GM13977 (cell line): Measurements from ENCODE around the gene ZGRF1.

Source experiments
- DNase-seq: peaks from one replicate; pipeline ENCODE4 v3.0.0; 2012; ENCODE audit warnings: low spot score
- in situ Hi-C: fragments of 300-500 bp; cut with MboI; formaldehyde crosslinking; loops from one replicate; pipeline ENCODE4 v1.12.0; 2022; ENCODE audit warnings: low sequenced_read_pairs, low pct_unique_long_range_greater_than_20kb, mixed read lengths, inconsistent platforms; ENCODE audit not compliant: unreplicated experiment
- TF ChIP-seq, protein P1 (sequence below): IDR thresholded peaks from 2 replicates; pipeline ENCODE4 v1.5.1; 2012; ENCODE audit warnings: mild to moderate bottlenecking, control low read depth; ENCODE audit not compliant: insufficient read depth; ENCODE audit errors: extremely low read depth, missing control alignments

The ZGRF1 gene

DNA sequence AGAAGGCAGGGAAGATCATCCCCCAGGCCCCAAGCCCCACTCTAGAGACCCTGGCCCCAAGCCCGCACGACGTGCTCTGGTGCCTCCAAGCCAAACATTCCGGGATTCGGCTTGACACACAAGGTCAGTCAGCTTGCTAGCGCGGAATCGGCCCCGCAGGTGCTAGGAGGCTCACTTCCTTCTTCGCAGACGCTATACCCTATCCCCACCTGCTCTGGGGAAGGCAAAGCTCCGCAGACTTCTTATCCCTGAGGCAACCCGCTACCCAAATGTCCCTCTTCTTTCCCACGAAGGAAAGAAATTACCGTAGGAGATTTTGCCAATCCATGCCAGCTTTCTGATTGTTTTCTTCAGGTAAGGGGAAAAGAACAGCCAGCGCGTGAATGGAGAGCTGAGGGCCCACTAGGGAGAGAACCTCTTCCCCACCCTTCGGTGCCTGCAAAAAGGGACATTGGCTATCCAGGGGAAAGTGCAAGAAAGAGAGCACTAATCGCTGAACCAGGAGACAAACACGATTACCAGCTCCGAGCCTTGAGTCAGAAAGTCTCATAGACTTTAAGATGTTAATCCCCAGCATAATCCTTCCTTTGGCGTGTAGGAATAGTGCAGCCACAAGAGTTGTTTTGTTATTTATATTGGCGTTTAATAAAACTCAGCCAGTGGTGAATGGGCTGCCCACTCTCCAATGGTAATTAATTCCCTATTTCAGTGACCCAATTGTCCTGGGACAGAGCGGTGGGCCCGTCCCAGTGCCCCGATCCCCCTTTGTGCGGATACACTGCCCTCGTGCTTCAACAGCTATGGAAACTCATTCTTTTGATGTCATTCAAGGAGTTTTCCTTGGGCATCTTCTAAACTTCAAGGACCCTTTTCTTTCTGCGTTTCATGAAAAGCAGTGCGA lies 115.3 kb downstream of the ZGRF1 start:
- TF ChIP-seq, protein P1, sequence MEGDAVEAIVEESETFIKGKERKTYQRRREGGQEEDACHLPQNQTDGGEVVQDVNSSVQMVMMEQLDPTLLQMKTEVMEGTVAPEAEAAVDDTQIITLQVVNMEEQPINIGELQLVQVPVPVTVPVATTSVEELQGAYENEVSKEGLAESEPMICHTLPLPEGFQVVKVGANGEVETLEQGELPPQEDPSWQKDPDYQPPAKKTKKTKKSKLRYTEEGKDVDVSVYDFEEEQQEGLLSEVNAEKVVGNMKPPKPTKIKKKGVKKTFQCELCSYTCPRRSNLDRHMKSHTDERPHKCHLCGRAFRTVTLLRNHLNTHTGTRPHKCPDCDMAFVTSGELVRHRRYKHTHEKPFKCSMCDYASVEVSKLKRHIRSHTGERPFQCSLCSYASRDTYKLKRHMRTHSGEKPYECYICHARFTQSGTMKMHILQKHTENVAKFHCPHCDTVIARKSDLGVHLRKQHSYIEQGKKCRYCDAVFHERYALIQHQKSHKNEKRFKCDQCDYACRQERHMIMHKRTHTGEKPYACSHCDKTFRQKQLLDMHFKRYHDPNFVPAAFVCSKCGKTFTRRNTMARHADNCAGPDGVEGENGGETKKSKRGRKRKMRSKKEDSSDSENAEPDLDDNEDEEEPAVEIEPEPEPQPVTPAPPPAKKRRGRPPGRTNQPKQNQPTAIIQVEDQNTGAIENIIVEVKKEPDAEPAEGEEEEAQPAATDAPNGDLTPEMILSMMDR = no peak
- in situ Hi-C loops = loop anchor here (10.0 kb wide), 2 partner anchors 197 to 417 kb away; no protein-coding TSS in a partner anchor
- no peak for DNase-seq

DNA sequence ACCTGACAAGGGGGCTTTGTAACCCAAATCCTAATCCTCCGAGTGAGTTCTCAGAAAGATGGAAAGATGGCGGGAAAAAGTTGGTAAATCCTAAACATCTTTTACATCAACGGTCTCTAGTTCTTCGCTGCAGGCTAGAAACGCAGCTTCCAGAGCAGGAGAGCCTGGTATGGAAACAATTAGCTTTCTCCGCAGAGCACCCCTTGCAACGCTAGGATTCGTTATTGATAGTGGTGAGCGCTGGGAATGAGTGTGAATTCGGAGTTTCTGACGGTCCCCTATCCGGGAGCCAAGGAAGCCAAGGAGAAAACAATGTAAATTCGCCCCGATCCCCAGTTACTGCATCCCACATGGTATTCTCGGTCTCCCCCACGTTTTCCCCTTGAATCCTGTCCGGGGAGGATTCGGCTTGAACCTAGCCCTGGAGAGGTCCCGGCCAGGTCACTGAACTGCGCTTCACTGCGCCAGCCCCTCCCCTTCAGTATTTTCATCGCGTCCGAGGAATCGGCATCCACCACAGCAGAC lies 116.0 kb downstream of the ZGRF1 start:
- TF ChIP-seq, protein P1 = no peak
- DNase-seq = no peak
- in situ Hi-C loops = loop anchor here (10.0 kb wide), 2 partner anchors 196 to 416 kb away; no protein-coding TSS in a partner anchor

DNA sequence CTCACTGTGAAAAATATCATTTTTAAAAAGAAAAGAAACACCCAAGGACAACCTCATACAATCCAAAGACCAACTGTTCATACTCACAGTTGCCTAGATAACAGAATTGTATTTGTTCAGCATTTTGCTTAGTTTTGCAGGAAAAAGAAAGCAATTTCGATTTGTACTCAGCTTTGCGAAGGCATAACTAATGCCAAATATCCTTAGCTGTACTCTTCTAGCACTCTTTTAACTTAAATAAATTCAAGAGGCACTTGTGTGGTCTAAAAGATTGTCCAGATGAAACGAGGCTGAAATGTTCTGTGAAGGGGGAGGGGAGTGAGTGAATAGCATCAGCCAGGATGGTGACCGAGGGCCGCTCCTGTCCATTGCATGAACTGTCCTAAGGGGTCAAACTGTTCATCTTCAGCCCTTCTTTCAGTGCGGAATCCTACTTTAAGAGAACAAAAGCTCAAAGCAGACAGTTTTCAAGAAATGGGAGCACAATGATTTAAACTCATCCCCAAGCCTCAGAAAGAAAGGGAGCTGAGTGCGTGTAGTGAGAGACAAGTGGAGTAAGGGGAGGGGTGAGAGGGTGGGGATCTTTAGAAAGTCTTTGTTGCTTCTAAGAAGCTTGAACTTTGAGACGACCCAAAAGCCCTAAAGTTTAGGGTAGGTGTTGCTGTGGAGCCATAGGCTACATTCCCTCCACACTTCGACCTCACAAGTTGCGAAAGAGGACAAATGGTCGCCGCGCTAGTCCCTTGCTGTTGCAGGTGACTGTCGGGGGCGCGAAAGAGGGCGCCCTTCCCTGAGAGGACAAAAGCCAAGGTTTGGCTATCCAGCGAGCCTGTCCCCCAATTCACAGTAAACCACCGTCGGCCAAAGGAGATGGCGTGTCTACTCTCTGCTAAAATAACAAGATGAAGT lies 116.8 kb downstream of the ZGRF1 start:
- TF ChIP-seq, protein P1 = peak; percentile 59

DNA sequence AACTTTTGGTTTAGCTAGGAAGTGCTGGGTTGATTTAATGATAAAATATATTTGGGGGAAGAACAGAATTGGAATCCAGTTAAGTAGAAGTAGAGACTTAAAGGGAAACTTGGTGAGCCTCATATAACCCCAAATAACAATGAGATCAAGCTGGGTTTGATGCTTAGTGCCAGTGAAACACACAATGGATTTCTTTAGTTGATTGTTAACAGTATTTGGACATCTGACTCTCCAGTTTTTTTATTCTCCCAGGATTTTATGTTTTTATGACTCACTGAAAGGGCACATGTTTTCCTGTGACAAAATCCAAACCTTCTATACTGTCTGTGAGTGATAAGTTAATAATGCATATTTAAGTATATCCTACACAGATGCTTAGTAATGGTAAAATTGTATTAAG lies 118.0 kb downstream of the ZGRF1 start:
- TF ChIP-seq, protein P1 = no peak
- in situ Hi-C loops = no loop called here

More for the DNA sequence above, 116.8 kb downstream of the ZGRF1 start:
- peak; percentile 16 for DNase-seq
- in situ Hi-C loops = loop anchor here (10.0 kb wide), 2 partner anchors 195 to 415 kb away; no protein-coding TSS in a partner anchor

DNA sequence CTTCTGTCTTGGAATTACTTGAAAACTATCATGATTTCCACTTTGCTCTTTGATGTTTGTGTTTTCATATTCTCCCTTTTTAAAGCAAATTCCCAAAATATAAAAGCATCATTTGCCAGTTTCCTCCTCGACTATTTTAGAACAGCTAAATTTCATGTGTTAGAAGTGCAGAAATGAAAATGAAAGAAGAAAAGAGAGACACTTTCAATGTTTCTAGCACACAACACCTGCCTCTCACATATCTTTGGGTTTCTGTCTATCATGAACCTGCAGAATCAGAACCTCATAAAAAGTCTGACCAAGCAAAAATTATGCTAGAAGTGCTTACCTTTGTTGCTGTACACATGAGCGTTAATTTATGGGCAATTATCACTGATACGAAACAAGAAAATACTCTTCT lies 118.8 kb downstream of the ZGRF1 start:
- in situ Hi-C loops = no loop called here
- TF ChIP-seq, protein P1 = no peak
- peak; percentile 58 for DNase-seq

More for the DNA sequence above, 118.0 kb downstream of the ZGRF1 start:
- no peak for DNase-seq

DNA sequence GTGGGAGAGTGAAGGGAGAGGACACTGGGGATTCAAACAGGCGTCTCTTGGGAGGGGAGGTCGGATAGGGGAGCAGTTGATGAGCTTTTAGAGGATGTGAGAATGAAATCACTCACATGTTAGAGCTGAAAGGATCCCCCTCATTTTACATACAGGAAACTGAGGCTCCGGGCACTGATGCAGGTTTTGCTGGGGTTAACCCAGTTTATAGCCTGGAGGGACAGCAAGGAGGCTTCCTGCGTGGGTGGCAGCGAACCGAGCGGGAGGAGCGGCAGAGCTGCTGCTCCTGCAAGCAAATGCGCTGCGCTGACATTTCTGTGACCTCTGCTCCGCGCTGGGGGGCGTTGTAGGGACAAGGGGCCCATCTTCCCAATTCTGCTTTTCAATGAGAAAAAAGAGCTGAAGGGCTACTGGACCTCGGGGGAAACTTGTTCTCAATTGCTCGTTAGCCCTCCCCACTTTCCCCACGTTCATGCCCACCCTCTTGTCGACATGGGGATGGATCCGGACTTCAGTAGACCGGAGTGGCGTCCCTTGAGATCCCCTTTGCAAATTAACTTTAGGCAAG lies 119.6 kb downstream of the ZGRF1 start:
- TF ChIP-seq, protein P1 = peak; percentile 43
- in situ Hi-C loops = no loop called here
- peak; percentile 79 for DNase-seq
